ENCODE measurements around the gene CAP2. TPM values are rescaled to one million over a fixed set of nuclear protein-coding genes. Genes with fewer than 3 reads are reported as not detected.
"Not testable (repeated sequence)": the region's sequence is repeated elsewhere in the genome, so short reads cannot be mapped to it uniquely, and the experiment has no call there.

Gene CAP2
- total and polyA plus RNA-seq, 8 donors = 2.7 to 4.0 (median 3.5) TPM

DNA sequence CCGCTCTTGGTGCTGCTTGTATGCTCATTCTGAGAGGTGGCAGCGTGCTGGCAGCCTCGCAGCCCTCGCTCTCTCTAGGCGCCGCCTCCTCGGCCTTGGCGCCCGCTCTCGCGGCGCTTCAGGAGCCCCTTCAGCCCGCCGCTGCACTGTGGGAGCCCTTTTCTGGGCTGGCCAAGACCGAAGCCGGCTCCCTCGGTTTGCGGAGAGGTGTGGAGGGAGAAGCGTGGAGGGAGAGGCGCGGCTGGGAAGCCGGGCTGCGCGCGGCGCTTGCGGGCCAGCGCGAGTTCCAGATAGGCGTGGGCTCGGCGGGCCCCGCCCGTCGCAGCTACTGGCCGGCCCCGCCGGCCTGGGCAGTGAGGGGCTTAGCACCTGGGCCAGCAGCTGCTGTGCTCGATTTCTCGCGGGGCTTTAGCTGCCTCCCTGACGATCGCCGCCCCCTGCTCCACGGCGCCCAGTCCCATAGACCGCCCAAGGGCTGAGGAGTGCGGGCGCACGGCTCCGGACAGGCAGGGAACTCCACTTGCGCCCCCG lies 187.2 kb downstream of the CAP2 start:
- FAIRE-seq (no peak), DNase-seq (peak; percentile 36 to 74 (median 58)), ATAC-seq (peak; percentile 77 to 87 (median 84))
- intact Hi-C loops (cut with DNase I) = loop anchor here (5.0 to 10.0 kb wide), 2 partner anchors 423 to 426 kb away; no protein-coding TSS in a partner anchor
- 11 to 15% methylated on average over 52 to 53 of the region's 53 CpGs for WGBS, 2 donors
- Histone ChIP-seq H3K4me3 (peak overlapping the region; percentile 19 to 61 (median 32)), H3K4me1 (no peaks in the 10 kb centered on the region), H3K9me3 (no peaks in the 10 kb centered on the region), H3K27ac (no peak overlapping the region), H3K27me3 (no peaks in the 10 kb centered on the region), H3K36me3 (no peaks in the 10 kb centered on the region)
- TF ChIP-seq, protein P1, sequence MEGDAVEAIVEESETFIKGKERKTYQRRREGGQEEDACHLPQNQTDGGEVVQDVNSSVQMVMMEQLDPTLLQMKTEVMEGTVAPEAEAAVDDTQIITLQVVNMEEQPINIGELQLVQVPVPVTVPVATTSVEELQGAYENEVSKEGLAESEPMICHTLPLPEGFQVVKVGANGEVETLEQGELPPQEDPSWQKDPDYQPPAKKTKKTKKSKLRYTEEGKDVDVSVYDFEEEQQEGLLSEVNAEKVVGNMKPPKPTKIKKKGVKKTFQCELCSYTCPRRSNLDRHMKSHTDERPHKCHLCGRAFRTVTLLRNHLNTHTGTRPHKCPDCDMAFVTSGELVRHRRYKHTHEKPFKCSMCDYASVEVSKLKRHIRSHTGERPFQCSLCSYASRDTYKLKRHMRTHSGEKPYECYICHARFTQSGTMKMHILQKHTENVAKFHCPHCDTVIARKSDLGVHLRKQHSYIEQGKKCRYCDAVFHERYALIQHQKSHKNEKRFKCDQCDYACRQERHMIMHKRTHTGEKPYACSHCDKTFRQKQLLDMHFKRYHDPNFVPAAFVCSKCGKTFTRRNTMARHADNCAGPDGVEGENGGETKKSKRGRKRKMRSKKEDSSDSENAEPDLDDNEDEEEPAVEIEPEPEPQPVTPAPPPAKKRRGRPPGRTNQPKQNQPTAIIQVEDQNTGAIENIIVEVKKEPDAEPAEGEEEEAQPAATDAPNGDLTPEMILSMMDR (IDR thresholded peaks at IDR 0.05) = no peak

GRCh38 chr6:17581282-17581681 lies 187.9 kb downstream of the CAP2 start:
- intact Hi-C loops (cut with DNase I) = loop anchor here (5.0 to 10.0 kb wide), 2 partner anchors 424 to 426 kb away; no protein-coding TSS in a partner anchor
- H3K27ac ChIP-seq = not testable (repeated sequence)

DNA sequence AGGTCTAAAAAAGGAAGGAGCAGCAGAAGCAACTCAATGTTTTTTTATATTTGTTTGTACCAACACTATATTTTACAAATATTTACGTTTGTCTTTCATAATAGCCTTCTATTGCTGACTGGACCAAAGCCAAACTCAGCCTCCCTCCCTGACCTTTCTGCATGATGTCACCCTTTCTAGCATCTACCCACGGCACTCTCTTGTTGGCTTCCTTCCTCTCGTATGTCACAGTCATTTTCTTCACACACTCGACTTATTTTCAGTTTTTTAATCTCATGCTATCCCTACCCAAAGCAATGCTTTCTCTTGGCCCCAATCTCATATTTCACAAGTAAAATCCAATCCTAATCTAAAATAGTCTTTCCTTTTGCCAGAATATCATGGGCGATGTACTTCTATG lies 190.4 kb downstream of the CAP2 start:
- WGBS, 2 donors = 15 to 18% methylated on average over 5 of the region's 5 CpGs
- no peaks in the 10 kb centered on the region for H3K9me3 ChIP-seq
- DNase-seq = no peak
- no peaks in the 10 kb centered on the region for H3K4me1 ChIP-seq
- TF ChIP-seq, protein P1 (IDR thresholded peaks at IDR 0.05) = no peak
- H3K4me3 ChIP-seq = no peak overlapping the region
- H3K36me3 ChIP-seq = no peaks in the 10 kb centered on the region
- intact Hi-C loops (cut with DNase I) = loop anchor here (5.0 to 10.0 kb wide), 2 partner anchors 427 to 429 kb away; no protein-coding TSS in a partner anchor
- H3K27me3 ChIP-seq = no peaks in the 10 kb centered on the region
- FAIRE-seq = no peak
- peak overlapping the region in 1 of 4 donors; percentile 31 for H3K27ac ChIP-seq
- peak in 1 of 4 donors; percentile 1 for ATAC-seq

More at GRCh38 chr6:17581282-17581681, 187.9 kb downstream of the CAP2 start:
- H3K27me3 ChIP-seq, DNase-seq, FAIRE-seq, ATAC-seq, H3K4me1 ChIP-seq, H3K36me3 ChIP-seq, H3K4me3 ChIP-seq, H3K9me3 ChIP-seq: not testable (repeated sequence)
- 79 to 85% methylated on average over 7 of the region's 7 CpGs for WGBS, 2 donors

DNA sequence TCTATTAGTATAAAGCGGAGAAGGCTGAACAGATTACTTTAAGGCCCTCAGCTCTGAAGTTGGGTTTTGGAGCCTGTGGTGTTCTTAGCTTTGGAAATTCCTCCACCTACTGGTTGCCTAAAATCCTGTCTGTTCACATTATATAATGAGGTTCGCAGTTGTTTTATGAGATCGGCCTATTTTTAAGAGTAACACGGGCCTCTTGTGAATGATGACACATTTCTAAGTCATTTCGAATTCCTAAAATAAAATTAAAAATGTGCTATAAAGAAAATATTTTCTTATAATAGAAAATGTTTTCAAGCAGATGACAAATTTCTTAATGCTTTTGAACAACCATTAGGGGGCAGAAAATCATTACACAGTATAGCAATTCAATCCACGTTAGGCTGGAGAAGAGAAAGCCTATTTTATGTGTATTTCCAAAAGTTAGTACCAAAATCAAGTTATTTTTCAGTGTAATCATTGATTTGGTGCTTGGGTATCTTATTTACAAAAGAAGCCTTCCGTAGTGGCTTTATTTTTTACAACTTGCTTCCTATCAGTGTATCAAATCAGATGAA lies 190.9 kb downstream of the CAP2 start:
- Histone ChIP-seq H3K4me1 (no peaks in the 10 kb centered on the region), H3K36me3 (no peaks in the 10 kb centered on the region), H3K4me3 (peak overlapping the region in 1 of 4 donors; percentile 16), H3K27me3 (no peaks in the 10 kb centered on the region), H3K9me3 (no peaks in the 10 kb centered on the region), H3K27ac (peak overlapping the region in 1 of 4 donors; percentile 31)
- FAIRE-seq = peak; percentile 91
- intact Hi-C loops (cut with DNase I) = loop anchor here (5.0 to 10.0 kb wide), 2 partner anchors 427 to 430 kb away; no protein-coding TSS in a partner anchor
- TF ChIP-seq, protein P1 (IDR thresholded peaks at IDR 0.05) = peak; percentile 15 to 59 (median 48)
- peak in 3 of 6 donors; percentile 35 to 37 (median 36) for DNase-seq
- WGBS, 2 donors = 3 to 6% methylated on average over 7 of the region's 7 CpGs
- peak; percentile 72 to 92 (median 86) for ATAC-seq

DNA sequence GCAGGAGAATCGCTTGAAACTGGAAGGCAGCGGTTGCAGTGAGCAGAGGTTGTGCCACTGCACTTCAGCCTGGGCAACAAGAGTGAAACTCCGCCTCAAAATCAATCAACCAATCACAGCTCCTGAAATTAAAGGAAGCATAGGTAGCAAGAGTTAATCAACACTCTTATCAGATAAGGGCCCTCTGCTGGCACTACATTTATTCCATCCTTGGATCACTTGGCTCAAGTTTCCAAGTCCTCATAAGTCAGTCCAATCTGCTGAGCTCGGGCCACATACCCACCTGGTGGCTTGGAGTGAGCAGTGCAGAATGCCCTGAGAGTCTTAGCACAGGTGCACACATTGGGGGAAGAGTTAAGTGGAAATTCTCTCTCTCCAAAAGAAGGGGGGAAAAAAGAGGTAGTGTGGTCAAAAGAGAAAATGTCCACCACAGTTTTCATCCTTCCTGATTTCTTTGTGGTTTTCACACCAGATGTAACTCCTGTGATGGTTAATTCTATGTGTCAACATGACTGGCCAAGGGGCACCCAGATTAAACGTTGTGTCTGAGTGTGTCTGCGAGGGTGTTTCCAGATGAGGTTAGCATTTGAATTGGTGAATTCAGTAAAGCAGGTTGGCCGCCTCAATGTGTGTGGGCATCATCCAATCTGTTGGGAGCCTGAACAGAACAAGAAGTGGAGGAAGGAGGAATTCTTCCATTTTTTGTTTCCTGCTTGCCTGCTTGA lies 192.5 kb downstream of the CAP2 start:
- no peak for DNase-seq
- no peak for FAIRE-seq
- TF ChIP-seq, protein P1 (IDR thresholded peaks at IDR 0.05) = peak in 1 of 4 donors; percentile 14
- peak in 3 of 4 donors; percentile 11 to 49 (median 24) for ATAC-seq
- WGBS, 2 donors = 57 to 65% methylated on average over 7 of the region's 7 CpGs
- Histone ChIP-seq H3K4me3 (no peak overlapping the region), H3K27me3 (no peaks in the 10 kb centered on the region), H3K4me1 (no peaks in the 10 kb centered on the region), H3K36me3 (no peaks in the 10 kb centered on the region), H3K9me3 (no peaks in the 10 kb centered on the region), H3K27ac (no peak overlapping the region)
- intact Hi-C loops (cut with DNase I) = loop anchor here in 1 of 3 donors (10.0 kb wide), 1 partner anchor 431 kb away; no protein-coding TSS in a partner anchor

DNA sequence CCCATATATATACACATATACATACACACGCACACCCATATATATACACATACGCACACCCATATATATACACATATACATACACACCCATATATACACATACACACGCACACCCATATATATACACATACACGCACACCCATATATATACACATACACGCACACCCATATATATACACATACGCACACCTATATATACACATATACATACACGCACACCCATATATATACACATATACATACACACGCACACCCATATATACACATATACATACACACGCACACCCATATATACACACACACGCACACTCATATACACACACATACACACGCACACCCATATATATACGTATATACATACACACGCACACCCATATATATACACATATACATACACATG lies 193.2 kb downstream of the CAP2 start:
- H3K27ac ChIP-seq = not testable (repeated sequence)

More for the DNA sequence above, 193.2 kb downstream of the CAP2 start:
- FAIRE-seq, H3K9me3 ChIP-seq, H3K4me3 ChIP-seq, H3K4me1 ChIP-seq, H3K27me3 ChIP-seq, DNase-seq, H3K36me3 ChIP-seq, ATAC-seq: not testable (repeated sequence)
- 85 to 92% methylated on average over 13 of the region's 13 CpGs for WGBS, 2 donors
- intact Hi-C loops (cut with DNase I) = loop anchor here in 1 of 3 donors (10.0 kb wide), 1 partner anchor 432 kb away; no protein-coding TSS in a partner anchor
